Measurements from ENCODE around the gene PDHX. TPM values are rescaled to one million over a fixed set of nuclear protein-coding genes. Genes with fewer than 3 reads are reported as not detected.
"Not testable (repeated sequence)": the region's sequence is repeated elsewhere in the genome, so short reads cannot be mapped to it uniquely, and the experiment has no call there.

PDHX gene
- total and polyA plus RNA-seq, 10 of the 15 experiments (the other 5 are each of a cell fraction or from before 2014, with no cell fraction given), result 14.5 to 41.9 (median 28.0) TPM

GRCh38 chr11:34913556-34913955, 2.9 kb upstream of the PDHX start:
- SMC1A ChIA-PET (ENCODE audit: uncharacterized antibody, unreplicated experiment); H3K27ac ChIP-seq (ENCODE audit: control insufficient read depth, insufficient read depth); RAD21 ChIA-PET (ENCODE audit: unreplicated experiment); FAIRE-seq; H3K9ac ChIP-seq (ENCODE audit: control insufficient read depth, insufficient read depth, low read length); POLR2A ChIA-PET; H3K27me3 ChIP-seq (replicated peaks in 1 of 2; ENCODE audit: control insufficient read depth in 2 of 2, insufficient read depth in 2 of 2, low read length in 1 of 2); DNase-seq (ENCODE audit: low read depth, low spot score); H3K4me2 ChIP-seq (ENCODE audit: control insufficient read depth, insufficient read depth); H3K36me3 ChIP-seq (ENCODE audit: control insufficient read depth in 2 of 2, insufficient read depth in 2 of 2, low read length in 1 of 2); H3K9me3 ChIP-seq (replicated peaks; ENCODE audit: control insufficient read depth, insufficient read depth, low read length); ATAC-seq; H4K20me1 ChIP-seq (ENCODE audit: control insufficient read depth, insufficient read depth); intact Hi-C loops (cut with micrococcal nuclease; ENCODE audit: unreplicated experiment); in situ Hi-C loops (cut with MboI); H3K4me3 ChIP-seq; H2AFZ ChIP-seq (ENCODE audit: control insufficient read depth, low read depth, low read length); BruUV-seq (replicated peaks); H3K4me1 ChIP-seq (ENCODE audit: control insufficient read depth, insufficient read depth, low read length): not testable (repeated sequence)
- peak; percentile 74 for TF ChIP-seq NFYB (IDR thresholded peaks at IDR 0.05; ENCODE audit: insufficient read depth, low read depth, low read length)
- H3K79me2 ChIP-seq (ENCODE audit: control insufficient read depth, insufficient read depth, low read length), result peaks cover 34% of the 10 kb centered on the region
- CTCF ChIA-PET, result interaction anchor here (1.2 to 1.8 kb wide), 2 partner anchors 401 to 480 kb away, joined by 3 to 7 read pairs; no protein-coding TSS in a partner anchor
- WGBS (ENCODE audit: insufficient coverage, insufficient replicate concordance, low lambda C conversion rate, missing lambda C conversion rate), result 99% methylated on average over 10 of the region's 10 CpGs

GRCh38 chr11:34915136-34916014, 1.0 kb upstream of the PDHX start:
- Histone ChIP-seq H3K36me3 (ENCODE audit: control insufficient read depth in 2 of 2, insufficient read depth in 2 of 2, low read length in 1 of 2) (no peaks in the 10 kb centered on the region), H3K9me3 (replicated peaks; ENCODE audit: control insufficient read depth, insufficient read depth, low read length) (no peaks in the 10 kb centered on the region), H3K4me1 (ENCODE audit: control insufficient read depth, insufficient read depth, low read length) (no peaks in the 10 kb centered on the region), H3K9ac (ENCODE audit: control insufficient read depth, insufficient read depth, low read length) (peak overlapping the region; percentile 88), H3K4me2 (ENCODE audit: control insufficient read depth, insufficient read depth) (peak overlapping the region; percentile 95), H3K79me2 (ENCODE audit: control insufficient read depth, insufficient read depth, low read length) (peaks cover 37% of the 10 kb centered on the region), H3K27me3 (replicated peaks in 1 of 2; ENCODE audit: control insufficient read depth in 2 of 2, insufficient read depth in 2 of 2, low read length in 1 of 2) (no peaks in the 10 kb centered on the region), H4K20me1 (ENCODE audit: control insufficient read depth, insufficient read depth) (no peaks in the 10 kb centered on the region), H2AFZ (ENCODE audit: control insufficient read depth, low read depth, low read length) (peak overlapping the region; percentile 90), H3K27ac (ENCODE audit: control insufficient read depth, insufficient read depth) (peak overlapping the region; percentile 83), H3K4me3 (peak overlapping the region; percentile 94)
- TF ChIP-seq POLR2AphosphoS5 (IDR thresholded peaks at IDR 0.05; ENCODE audit: low read length), result peak; percentile 6; the same call in 1 of the 2 replicates
- TF ChIP-seq DPF2 (IDR thresholded peaks at IDR 0.05), result peak; percentile 54; the same call in 1 of the 2 replicates
- 0 out of 2 replicates have a peak, but pooled peaks have one; percentile 13 for TF ChIP-seq SPI1 (IDR thresholded peaks at IDR 0.05; ENCODE audit: borderline replicate concordance, insufficient read depth, low read depth, low read length)
- TF ChIP-seq RELB (IDR thresholded peaks at IDR 0.05; ENCODE audit: low read depth), result 0 out of 2 replicates have a peak, but pooled peaks have one; percentile 36
- no peak for TF ChIP-seq GATAD2B (conservative IDR thresholded peaks at IDR 0.05; ENCODE audit: low read depth)
- CTCF ChIA-PET, result interaction anchor here (0.5 to 2.6 kb wide), 8 partner anchors 8 to 489 kb away, joined by 3 to 10 read pairs (median 4); no protein-coding TSS in a partner anchor
- DNase-seq (ENCODE audit: low read depth, low spot score) (no peak), FAIRE-seq (no peak), ATAC-seq (peak; percentile 24)
- SMC1A ChIA-PET (ENCODE audit: uncharacterized antibody, unreplicated experiment), result interaction anchor here (0.9 to 2.9 kb wide), 4 partner anchors 7 to 477 kb away, joined by 3 to 10 read pairs (median 3); no protein-coding TSS in a partner anchor
- intact Hi-C loops (cut with micrococcal nuclease; ENCODE audit: unreplicated experiment) (loop anchor here (2.0 kb wide), 1 partner anchor 475 kb away; no protein-coding TSS in a partner anchor), in situ Hi-C loops (cut with MboI) (no loop called here)
- POLR2A ChIA-PET, result interaction anchor here (0.6 kb wide), 3 partner anchors 229 to 488 kb away, joined by 3 to 5 read pairs (median 3); no protein-coding TSS in a partner anchor
- WGBS (ENCODE audit: insufficient coverage, insufficient replicate concordance, low lambda C conversion rate, missing lambda C conversion rate), result 6% methylated on average over 34 of the region's 34 CpGs
- RAD21 ChIA-PET (ENCODE audit: unreplicated experiment), result interaction anchor here (0.6 to 1.1 kb wide), 3 partner anchors 10 to 91 kb away, joined by 3 to 4 read pairs (median 3); no protein-coding TSS in a partner anchor
- BruUV-seq (replicated peaks), result TSS peak; percentile 70

Measured in GM12878 (cell line).